Measurements from ENCODE around the gene NTRK2.

NTRK2 gene

GRCh38 chr9:84669288-84670137 lies at the start of gene NTRK2:
NTRK2 (plus strand) TSS chr9:84669729; CDS start chr9:84670749, 1,020 bp downstream.
- Histone ChIP-seq H3K4me3 (ENCODE audit: low read depth, low read length) (peak within 1 kb of the TSS; percentile 58), H3K27ac (ENCODE audit: extremely low read depth, low read depth, low read length) (no peak within 1 kb of the TSS), H3K9me3 (ENCODE audit: control insufficient read depth, insufficient read depth, low read depth, low read length) (no peaks in the 10 kb centered on the region), H3K4me1 (ENCODE audit: control insufficient read depth, insufficient read depth, low read length) (no peaks in the 10 kb centered on the region), H3K36me3 (ENCODE audit: control insufficient read depth in 2 of 2, insufficient read depth in 1 of 2, low read length in 2 of 2) (no peaks in the 10 kb centered on the region)
- ChIA-PET CTCF (interaction anchor here (0.5 to 2.2 kb wide), 19 partner anchors 7 to 756 kb away, joined by 3 to 12 read pairs (median 4); no protein-coding TSS in a partner anchor), POLR2A (no interaction called here)
- TF ChIP-seq OSR2 (tag by site-specific recombination; IDR thresholded peaks at IDR 0.05) (peak; percentile 90), ZNF18 (tag by site-specific recombination; IDR thresholded peaks at IDR 0.05) (peak; percentile 47; the same call in 1 of the 2 replicates), ZSCAN4 (tag by site-specific recombination; IDR thresholded peaks at IDR 0.05) (peak; percentile 92), PRDM2 (tag by site-specific recombination; IDR thresholded peaks at IDR 0.05; ENCODE audit: borderline replicate concordance) (no peak), ZNF677 (tag by site-specific recombination; IDR thresholded peaks at IDR 0.05) (no peak), SETDB1 (IDR thresholded peaks at IDR 0.05; ENCODE audit: insufficient read length, low read length) (no peak), BCL6B (tag by site-specific recombination; IDR thresholded peaks at IDR 0.05) (no peak), KLF16 (tag by site-specific recombination; IDR thresholded peaks at IDR 0.05) (peak; percentile 13; the same call in 1 of the 2 replicates), ZNF76 (tag by site-specific recombination; IDR thresholded peaks at IDR 0.05; ENCODE audit: borderline replicate concordance, low read depth) (0 out of 2 replicates have a peak, but pooled peaks have one; percentile 35), ZNF398 (tag by site-specific recombination; IDR thresholded peaks at IDR 0.05) (peak; percentile 36; the same call in 1 of the 2 replicates), PRDM6 (tag by site-specific recombination; IDR thresholded peaks at IDR 0.05) (no peak), ZNF600 (tag by site-specific recombination; IDR thresholded peaks at IDR 0.05) (peak; percentile 70; the same call in 1 of the 2 replicates), ZBTB6 (tag by site-specific recombination; IDR thresholded peaks at IDR 0.05) (peak; percentile 21; the same call in 1 of the 2 replicates), ZNF629 (tag by site-specific recombination; IDR thresholded peaks at IDR 0.05) (peak; percentile 69), EGR2 (tag by site-specific recombination; IDR thresholded peaks at IDR 0.05; ENCODE audit: low read depth) (peak; percentile 62), ZBTB21 (tag by site-specific recombination; IDR thresholded peaks at IDR 0.05) (peak; percentile 29; the same call in 1 of the 2 replicates), BCL11A (tag by site-specific recombination; IDR thresholded peaks at IDR 0.05; ENCODE audit: low read depth) (no peak), WT1 (tag by site-specific recombination; IDR thresholded peaks at IDR 0.05) (no peak), ZFP3 (tag by site-specific recombination; IDR thresholded peaks at IDR 0.05; ENCODE audit: low read depth) (no peak), ZNF561 (tag by site-specific recombination; IDR thresholded peaks at IDR 0.05; ENCODE audit: borderline replicate concordance) (peak; percentile 42; the same call in 1 of the 2 replicates), ZNF335 (tag by site-specific recombination; conservative IDR thresholded peaks at IDR 0.05) (peak; percentile 63)

Data from HEK293 (cell line).